HG02610 (cell line): ENCODE data around the gene FBXO24.
A peak's percentile ranks its signal among the peaks of the same experiment; 100 is the strongest.

ENCODE experiments used
- ATAC-seq: cut with Tn5 transposase; IDR thresholded peaks from one replicate; pipeline ENCODE4 v1.9.1; 2021; ENCODE audit warnings: mild to moderate bottlenecking, moderate library complexity; ENCODE audit not compliant: unreplicated experiment

FBXO24 gene

DNA sequence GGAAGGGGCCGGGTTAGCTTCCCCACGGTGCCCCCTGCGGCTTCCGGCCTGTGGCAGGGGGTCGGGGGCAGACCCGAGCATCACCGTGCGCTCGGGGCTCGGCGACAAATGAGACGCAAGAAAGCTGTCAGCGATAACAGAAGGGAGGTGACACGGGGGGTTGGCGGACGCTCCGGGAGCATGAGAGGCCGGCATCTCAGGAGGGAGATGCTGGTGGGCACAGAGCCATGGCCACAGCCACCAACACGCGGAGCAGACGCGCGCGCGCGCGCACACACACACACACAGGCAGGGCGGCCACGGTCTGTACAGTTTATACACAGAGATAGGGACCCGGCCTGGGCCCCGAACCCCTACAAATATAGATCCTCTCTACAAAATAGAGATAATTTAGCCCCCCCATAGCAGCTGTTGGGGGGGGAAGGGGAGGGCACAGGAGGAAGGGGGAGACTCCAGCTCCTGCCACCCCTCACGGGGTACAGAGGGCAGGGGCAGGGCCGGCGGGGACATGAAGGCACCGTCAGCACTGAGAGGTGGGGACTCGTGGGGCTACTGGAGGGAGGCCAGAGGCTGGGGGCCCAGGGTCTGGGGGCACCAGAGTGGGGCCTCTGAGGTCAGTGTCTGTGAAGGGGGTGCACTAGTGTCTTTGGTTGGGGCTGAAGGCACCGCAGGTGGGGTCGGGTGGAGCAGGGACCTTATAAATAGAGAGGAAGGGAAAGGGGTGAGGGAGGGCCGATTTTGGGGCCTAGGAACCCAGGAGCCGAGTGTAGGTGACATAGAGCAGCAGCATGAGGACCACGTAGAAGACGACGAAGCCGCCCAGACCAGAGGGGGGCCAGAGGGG is 11.5 kb upstream of the FBXO24 start:
- ATAC-seq: no peak

DNA sequence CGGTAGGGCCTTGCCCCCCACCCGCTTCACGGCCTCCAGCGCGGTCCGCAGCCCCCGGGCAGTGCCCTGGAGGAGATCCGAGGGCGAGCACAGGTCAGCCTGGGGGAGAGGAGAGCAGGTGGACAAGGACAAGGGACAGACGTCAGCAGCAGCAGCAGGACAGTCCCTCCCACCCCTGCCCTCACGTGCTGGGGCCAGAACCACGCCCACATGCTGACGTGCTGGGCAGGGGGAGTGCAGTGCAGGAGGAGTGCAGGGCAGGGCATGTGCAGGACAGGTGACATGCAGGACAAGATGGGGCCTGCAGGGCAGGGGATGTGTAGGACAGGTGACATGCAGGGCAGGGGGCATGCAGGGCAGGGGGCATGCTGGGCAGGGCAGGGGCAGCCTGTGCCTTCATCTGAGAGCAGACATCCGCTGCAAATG is 10.9 kb upstream of the FBXO24 start:
- no peak for ATAC-seq

GRCh38 chr7:100575746-100576383 is 10.3 kb upstream of the FBXO24 start:
- no peak for ATAC-seq

GRCh38 chr7:100576384-100576993 is 9.6 kb upstream of the FBXO24 start:
- no peak for ATAC-seq

DNA sequence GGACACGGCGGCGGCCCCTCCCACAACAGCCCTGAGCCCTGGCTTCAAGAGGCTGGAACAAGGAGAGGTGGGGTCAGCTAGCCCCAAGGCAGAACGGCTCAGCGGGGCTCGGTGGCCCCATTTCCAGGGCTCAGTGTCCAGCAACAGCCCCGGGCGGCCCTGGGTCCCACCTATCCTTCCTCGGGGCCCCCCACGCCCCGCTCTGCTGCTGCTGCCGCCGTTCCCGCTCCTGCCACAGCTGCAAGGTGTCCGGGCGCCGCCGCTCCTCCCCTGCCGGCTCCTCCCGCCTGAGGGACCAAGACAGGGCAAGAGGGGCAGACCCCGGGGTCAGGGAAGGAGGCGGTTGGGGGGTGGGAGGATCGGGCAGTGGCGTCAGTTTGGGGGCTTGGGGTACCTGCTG is 9.0 kb upstream of the FBXO24 start:
- ATAC-seq: no peak

GRCh38 chr7:100577507-100577906 is 8.6 kb upstream of the FBXO24 start:
- no peak for ATAC-seq

- no peak for ATAC-seq
Observed at GRCh38 chr7:100578246-100579183, 7.6 kb upstream of the FBXO24 start.

DNA sequence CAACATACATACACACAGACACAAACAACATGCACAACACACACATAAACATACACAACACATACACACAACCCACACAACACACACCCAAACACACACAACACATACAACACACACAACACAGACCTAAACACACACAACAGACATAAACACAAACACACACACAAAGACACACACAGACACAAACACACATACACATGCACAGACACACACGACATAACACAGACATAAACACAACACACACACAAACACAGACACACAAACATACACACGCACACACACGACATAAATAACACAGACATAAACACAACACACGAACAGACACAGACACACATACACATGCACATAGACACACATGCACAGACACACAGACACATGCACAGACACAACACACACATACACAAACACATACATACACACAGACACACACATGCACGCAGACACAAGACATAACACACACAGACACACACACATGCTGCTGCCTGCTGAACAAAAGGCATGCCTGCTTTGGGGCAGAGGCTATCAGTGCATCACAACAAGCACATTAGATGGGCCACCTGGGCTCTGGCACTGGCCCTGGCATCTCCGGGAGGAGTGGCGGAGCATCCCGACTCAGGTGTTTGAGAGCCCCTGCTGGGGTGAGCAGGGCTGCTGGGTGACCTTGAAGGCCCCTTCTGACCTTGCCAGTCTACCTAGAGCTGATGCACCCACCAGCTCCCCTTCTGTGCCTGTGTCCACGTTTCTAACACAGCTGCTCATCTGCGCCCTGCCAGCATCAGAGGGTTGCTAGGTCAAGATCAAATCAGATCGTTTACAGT is 5.5 kb upstream of the FBXO24 start:
- no peak for ATAC-seq

DNA sequence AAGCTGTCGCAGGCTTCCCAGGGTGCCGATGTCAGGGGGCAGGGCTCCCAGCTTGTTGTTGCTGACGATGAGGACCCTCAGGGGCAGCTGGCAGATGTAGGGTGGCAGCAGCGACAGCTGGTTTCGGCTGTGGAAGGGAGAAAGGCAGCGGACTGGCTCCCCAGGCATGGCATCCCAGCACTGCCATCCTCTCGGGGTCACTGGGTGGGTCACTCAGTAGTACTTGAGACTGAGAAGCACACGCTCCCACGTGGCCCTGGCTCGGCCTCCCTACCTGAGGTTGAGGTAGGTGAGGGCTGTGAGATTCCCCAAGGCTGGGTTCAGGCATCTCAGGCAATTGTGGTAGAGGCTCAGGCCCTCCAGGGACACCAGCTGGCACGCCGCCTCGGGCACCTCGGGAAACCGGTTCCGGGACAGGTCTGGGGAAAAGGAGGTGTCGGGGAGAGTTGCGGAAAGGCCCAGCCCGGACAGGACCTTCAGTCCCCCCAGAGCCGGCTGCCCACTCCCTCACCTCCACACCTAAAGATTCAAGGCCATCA is 4.0 kb upstream of the FBXO24 start:
- no peak for ATAC-seq

GRCh38 chr7:100582650-100583049 is 3.5 kb upstream of the FBXO24 start:
- no peak for ATAC-seq

- ATAC-seq: no peak
Observed at GRCh38 chr7:100583132-100584053, 2.7 kb upstream of the FBXO24 start.

DNA sequence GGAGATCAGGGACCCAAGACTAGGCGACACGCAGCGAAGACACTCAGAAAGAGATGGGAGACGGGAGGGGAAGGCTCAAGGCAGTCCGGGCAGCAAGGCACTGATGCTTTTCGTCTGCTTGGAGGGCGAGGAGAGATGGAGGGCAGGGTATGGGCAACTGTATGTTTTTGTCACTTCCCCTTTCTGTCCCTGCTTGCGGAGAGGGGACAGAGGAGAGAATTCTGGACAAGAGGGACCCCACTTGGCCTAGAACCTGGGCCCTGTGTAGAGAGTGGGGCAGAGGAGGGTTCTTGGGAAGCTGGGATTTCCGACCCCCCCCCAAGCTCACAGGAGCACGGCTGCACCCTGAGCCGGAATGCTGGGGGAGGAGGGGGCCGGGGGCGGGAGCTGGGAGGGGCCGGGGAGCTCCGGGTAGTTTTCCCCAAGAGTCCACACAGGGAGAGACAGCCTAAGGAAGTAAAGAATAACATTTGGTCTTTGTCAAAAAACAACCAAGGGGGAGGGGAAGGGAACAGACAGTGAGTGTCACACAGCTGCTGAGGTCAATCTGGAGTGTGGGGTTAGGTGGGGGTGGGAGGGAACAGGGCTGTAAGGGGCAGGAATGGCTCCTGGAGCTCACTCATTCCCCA is 2.0 kb upstream of the FBXO24 start:
- ATAC-seq: no peak

DNA sequence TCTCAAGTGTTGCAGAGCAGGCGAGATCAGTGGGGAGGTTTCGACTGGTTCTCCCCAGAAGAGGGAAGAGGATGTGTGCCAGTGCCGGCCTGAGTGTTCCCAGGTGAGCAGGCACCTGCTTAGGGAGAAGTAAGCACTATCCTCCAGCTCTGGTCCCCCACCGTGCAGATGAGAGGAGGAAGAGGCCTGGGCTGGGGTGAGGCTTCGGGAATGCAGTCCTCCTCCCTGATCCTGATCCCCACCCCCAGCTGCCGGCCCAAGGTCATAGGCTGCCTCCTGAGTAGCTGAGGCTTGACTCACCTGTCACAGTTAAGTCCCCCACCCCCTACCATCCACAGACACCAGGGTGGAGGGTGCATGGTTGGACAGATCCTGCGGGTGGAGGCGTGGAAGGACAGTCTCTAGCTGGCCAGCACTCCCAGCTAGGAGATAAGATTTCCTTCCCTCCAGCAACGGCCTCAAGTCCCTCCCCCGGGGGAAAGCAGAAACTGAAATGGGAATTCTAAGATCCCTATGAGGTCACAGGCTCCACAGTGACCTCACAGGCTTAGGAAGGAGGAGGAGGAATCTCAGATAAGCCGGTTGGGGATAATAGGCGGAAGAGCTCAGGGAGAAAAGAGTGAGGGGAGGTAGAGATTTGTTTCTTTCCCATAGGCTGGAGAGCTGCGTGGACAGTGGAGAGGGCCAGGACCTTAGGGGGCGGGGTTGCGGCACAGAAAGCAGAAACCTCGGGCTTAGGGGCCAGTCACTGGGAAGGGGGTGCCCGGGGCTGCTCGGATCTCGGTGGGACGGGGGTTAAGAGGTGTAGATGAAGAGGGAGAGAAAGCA is 1.2 kb upstream of the FBXO24 start:
- ATAC-seq: no peak

GRCh38 chr7:100585511-100586265 is 440 bp upstream of the FBXO24 start, which contains the start of gene LRCH4:
Gene LRCH4, minus strand, starts transcription at chr7:100586129. Its CDS starts 29 bp downstream, at chr7:100586100.
- peak; percentile 18 for ATAC-seq

DNA sequence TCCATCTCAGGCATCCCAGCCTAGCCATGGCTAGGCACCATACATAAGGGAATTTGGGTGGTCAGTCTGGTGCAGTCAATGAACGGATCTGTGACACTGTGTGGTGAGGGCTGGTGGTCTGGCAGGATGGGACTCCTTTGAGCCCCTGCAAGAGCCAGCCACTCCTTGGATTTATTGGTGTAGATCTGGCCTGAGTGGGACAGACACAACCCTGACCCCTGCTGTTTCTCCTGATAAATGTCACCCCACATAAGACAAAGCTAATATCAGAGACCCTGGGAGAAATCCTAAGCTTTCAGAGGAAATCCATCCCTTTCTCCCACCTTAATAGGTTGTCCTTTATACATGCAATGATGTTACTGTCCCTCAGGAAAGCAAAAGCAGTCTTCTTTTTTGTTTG is 2.3 kb downstream of the FBXO24 start:
- ATAC-seq: no peak

GRCh38 chr7:100589341-100589947 is 3.3 kb downstream of the FBXO24 start:
- no peak for ATAC-seq
